Type B pancreatic cell (in vitro differentiated cells): ENCODE data around the gene EDC3. TPM values are rescaled to one million over a fixed set of nuclear protein-coding genes. Genes with fewer than 3 reads are reported as not detected.
"Not testable (repeated sequence)": the region's sequence is repeated elsewhere in the genome, so short reads cannot be mapped to it uniquely, and the experiment has no call there.

Experiments used
- DNase-seq: peaks from one replicate; pipeline ENCODE4 v3.0.0; 2021; ENCODE audit warnings: mixed read lengths; ENCODE audit not compliant: unreplicated experiment; ENCODE audit errors: extremely low spot score
- H3K27ac Mint-ChIP-seq: 2 replicates; pipeline ENCODE4 v1.8.0; 2021; ENCODE audit warnings: mild to moderate bottlenecking, mixed read lengths
- H3K27me3 Mint-ChIP-seq: 2 replicates; pipeline ENCODE4 v1.8.0; 2021; ENCODE audit warnings: mixed read lengths
- H3K36me3 Mint-ChIP-seq: 2 replicates; pipeline ENCODE4 v1.8.0; 2021; ENCODE audit warnings: mixed read lengths
- H3K4me1 Mint-ChIP-seq: one replicate; pipeline ENCODE4 v1.8.0; 2021; ENCODE audit warnings: mixed read lengths; ENCODE audit not compliant: unreplicated experiment
- H3K4me3 Mint-ChIP-seq: 2 replicates; pipeline ENCODE4 v1.8.0; 2021; ENCODE audit warnings: mild to moderate bottlenecking, mixed read lengths
- H3K9me3 Mint-ChIP-seq: 2 replicates; pipeline ENCODE4 v1.8.0; 2021; ENCODE audit warnings: mixed read lengths
- long read RNA-seq: library from polyadenylated mRNA; unstranded; transcript quantifications from one replicate; pipeline ENCODE4 v2.0.0, GENCODE V29; 2020
- total RNA-seq: library from RNA; stranded (reverse); gene quantifications from 2 replicates; pipeline ENCODE4 v1.2.1, GENCODE V29; 2021; ENCODE audit warnings: low replicate concordance
- TF ChIP-seq, protein P1 (sequence below): fragments of 200-600 bp; sonication (generic); conservative IDR thresholded peaks from 2 replicates; pipeline ENCODE4 v1.5.0; 2021; ENCODE audit warnings: antibody characterized with exemption, mild to moderate bottlenecking

EDC3 gene, protein sequence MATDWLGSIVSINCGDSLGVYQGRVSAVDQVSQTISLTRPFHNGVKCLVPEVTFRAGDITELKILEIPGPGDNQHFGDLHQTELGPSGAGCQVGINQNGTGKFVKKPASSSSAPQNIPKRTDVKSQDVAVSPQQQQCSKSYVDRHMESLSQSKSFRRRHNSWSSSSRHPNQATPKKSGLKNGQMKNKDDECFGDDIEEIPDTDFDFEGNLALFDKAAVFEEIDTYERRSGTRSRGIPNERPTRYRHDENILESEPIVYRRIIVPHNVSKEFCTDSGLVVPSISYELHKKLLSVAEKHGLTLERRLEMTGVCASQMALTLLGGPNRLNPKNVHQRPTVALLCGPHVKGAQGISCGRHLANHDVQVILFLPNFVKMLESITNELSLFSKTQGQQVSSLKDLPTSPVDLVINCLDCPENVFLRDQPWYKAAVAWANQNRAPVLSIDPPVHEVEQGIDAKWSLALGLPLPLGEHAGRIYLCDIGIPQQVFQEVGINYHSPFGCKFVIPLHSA
- total RNA-seq, result 72.3 and 105 TPM in 2 replicates
- long read RNA-seq, transcript EDC3-214 (8 exons, 1,825 nt), result minor isoform, 6 of 69 reads
- long read RNA-seq, transcript EDC3-201 (7 exons, 3,763 nt), result major isoform, 22 of 69 reads
- long read RNA-seq, partial matches to known transcripts, result 3 of 69 reads
- long read RNA-seq, other reads (novel, unspliced or antisense), result 34 of 69 reads

DNA sequence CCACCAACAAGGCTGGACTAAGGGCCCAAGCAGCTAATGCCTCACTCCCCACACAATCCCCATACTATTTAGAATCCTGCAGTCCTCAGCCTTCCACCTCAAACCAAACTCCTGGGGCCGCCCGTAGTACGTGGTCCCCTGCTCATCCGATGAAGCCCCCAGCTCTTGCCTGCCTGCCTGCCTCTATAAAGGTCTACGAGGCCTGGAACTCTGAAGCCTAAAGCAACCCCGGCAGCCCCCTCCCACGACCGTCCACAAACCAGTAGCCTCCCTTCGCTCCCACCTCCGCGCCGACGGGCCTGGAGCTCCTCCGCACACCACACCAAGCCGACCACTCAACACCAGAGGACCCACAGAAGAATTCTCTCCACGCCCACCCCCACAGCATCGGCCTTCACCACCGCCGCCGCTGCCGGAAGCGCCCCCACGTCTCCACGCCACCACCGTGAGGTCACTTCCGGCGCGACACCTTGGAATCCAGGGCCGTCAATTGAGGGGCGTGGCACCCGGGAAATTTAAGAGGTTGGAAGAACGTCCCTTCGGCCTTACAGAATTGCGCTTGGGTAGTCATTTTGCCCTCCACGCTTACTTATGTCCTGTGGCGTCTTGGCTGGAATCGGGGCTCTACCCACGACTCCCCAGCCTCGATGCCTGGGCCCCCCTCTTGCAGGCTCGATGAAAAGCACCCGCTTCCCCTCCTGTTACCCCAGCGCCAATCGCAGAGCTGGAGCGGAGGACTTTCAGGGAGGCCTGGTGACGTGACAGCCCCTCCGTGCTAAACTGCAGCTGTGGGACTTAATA, at the start of gene EDC3:
EDC3 (minus strand) TSS at position 428 of the 801 bp plus-strand sequence. CDS start 20,900 bp downstream, outside the sequence.
- H3K27ac Mint-ChIP-seq, result peak within 1 kb of the TSS; percentile 99
- peaks cover 10% of the 10 kb centered on the region for H3K36me3 Mint-ChIP-seq
- H3K9me3 Mint-ChIP-seq, result no peaks in the 10 kb centered on the region
- H3K4me1 Mint-ChIP-seq, result peaks cover 28% of the 10 kb centered on the region
- TF ChIP-seq, protein P1, sequence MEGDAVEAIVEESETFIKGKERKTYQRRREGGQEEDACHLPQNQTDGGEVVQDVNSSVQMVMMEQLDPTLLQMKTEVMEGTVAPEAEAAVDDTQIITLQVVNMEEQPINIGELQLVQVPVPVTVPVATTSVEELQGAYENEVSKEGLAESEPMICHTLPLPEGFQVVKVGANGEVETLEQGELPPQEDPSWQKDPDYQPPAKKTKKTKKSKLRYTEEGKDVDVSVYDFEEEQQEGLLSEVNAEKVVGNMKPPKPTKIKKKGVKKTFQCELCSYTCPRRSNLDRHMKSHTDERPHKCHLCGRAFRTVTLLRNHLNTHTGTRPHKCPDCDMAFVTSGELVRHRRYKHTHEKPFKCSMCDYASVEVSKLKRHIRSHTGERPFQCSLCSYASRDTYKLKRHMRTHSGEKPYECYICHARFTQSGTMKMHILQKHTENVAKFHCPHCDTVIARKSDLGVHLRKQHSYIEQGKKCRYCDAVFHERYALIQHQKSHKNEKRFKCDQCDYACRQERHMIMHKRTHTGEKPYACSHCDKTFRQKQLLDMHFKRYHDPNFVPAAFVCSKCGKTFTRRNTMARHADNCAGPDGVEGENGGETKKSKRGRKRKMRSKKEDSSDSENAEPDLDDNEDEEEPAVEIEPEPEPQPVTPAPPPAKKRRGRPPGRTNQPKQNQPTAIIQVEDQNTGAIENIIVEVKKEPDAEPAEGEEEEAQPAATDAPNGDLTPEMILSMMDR, result no peak
- H3K27me3 Mint-ChIP-seq, result peaks cover 4% of the 10 kb centered on the region
- peak; percentile 87 for DNase-seq
- peak within 1 kb of the TSS; percentile 100 for H3K4me3 Mint-ChIP-seq

DNA sequence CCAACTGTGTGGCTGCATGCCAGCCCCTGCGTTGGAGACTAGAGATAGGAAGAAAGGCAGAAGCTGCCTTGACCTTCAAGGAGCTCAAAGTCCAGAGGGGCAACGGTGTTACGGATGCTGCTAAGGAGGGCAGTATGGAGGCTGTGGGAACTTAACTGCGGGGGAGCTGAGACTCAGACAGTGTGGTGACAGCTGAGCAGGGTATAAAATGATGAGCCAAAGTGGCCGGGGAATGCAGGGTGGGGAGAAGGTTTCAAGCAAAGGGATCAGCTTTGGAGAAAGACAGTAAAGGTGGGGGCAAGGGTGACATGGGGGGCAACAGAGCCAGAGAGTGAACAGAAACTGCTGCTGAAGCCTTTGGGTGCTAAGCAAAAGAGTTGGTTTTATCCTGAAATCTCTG, 46.6 kb upstream of the EDC3 start:
- Mint-ChIP-seq H3K27me3 (peaks cover 4% of the 10 kb centered on the region), H3K9me3 (peaks cover 9% of the 10 kb centered on the region), H3K4me3 (no peak overlapping the region), H3K27ac (no peak overlapping the region), H3K36me3 (no peaks in the 10 kb centered on the region), H3K4me1 (peaks cover 5% of the 10 kb centered on the region)
- TF ChIP-seq, protein P1, result no peak
- no peak for DNase-seq

DNA sequence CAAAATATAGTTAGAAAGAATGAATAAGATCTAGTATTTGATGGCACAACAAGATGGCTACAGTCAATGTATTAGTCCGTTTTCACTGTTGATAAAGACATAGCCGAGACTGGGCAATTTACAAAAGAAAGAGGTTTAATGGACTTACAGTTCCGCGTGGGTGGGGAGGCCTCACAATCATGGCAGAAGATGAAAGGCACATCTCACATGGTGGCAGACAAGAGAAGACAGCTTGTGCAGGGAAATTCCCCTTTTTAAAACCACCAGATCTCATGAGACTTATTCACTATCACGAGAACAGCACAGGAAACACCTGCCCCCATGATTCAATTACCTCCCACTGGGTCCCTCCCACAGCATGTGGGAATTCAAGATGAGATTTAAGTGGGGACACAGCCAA, 42.4 kb upstream of the EDC3 start:
- H3K9me3 Mint-ChIP-seq, H3K4me3 Mint-ChIP-seq, H3K36me3 Mint-ChIP-seq, DNase-seq, H3K4me1 Mint-ChIP-seq, H3K27ac Mint-ChIP-seq: not testable (repeated sequence)
- peaks cover 14% of the 10 kb centered on the region for H3K27me3 Mint-ChIP-seq

DNA sequence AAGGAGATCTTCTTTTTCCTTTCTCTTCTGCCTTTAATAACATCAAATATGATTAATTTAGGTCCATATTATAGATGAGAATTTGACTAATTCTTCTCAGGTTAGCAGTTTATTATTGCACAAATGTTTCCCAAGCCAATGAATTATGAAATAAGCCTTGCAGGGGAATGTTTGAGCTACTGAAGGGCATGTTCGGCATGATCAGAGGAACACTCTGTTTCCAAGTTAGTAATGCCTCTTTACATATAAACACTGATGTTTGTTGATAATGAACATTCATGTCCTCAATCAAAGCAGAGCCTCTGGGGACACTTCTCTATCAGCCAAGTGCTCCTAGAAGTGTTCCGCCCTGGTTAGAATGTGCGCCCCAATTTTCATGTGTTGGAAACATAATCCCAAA, 39.5 kb upstream of the EDC3 start:
- Mint-ChIP-seq H3K36me3 (no peaks in the 10 kb centered on the region), H3K4me1 (peaks cover 13% of the 10 kb centered on the region), H3K27me3 (peaks cover 23% of the 10 kb centered on the region), H3K27ac (no peak overlapping the region), H3K9me3 (peaks cover 5% of the 10 kb centered on the region), H3K4me3 (no peak overlapping the region)
- DNase-seq, result no peak
- TF ChIP-seq, protein P1, result no peak

DNA sequence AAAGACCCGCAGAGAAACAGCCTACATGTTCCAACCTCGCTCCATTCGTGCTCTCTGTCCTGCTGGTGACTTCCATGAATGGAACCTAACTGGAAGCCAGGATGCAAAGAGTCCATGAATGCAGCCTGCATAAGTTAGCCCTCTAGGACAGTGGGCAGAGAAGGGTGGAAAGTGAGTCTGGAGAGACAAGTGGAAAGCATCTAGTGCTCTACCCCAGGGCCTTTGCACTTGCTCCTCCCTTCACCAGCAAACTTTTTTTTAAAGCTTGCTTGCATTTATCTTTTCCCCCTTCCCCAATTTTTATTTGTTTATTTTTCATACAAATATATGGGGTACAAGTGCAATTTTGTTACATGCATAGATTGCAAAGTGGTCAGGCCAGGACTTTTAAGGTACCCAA, 37.4 kb upstream of the EDC3 start:
- no peak overlapping the region for H3K27ac Mint-ChIP-seq
- peaks cover 12% of the 10 kb centered on the region for H3K4me1 Mint-ChIP-seq
- peaks cover 4% of the 10 kb centered on the region for H3K9me3 Mint-ChIP-seq
- H3K4me3 Mint-ChIP-seq, result no peak overlapping the region
- H3K36me3 Mint-ChIP-seq, result no peaks in the 10 kb centered on the region
- peaks cover 23% of the 10 kb centered on the region for H3K27me3 Mint-ChIP-seq
- TF ChIP-seq, protein P1, result no peak
- DNase-seq, result no peak
